Astrocyte of the cerebellum (primary cell): ENCODE data around the gene OR2A25.

Experiments used
- DNase-seq: peaks from one replicate; pipeline ENCODE4 v3.0.0-alpha.2; 2011; ENCODE audit warnings: low read depth
- H3K4me3 ChIP-seq: 2 replicates; pipeline ENCODE4 v1.5.1; 2011; ENCODE audit warnings: mild to moderate bottlenecking, low read depth, low read length, moderate library complexity
- in situ Hi-C: cut with HindIII; loops from 2 replicates; pipeline ENCODE4 v1.10.0; 2017; ENCODE audit warnings: low sequenced_read_pairs
- TF ChIP-seq, protein P1 (sequence below): IDR thresholded peaks from 2 replicates; pipeline ENCODE4 v1.5.1; 2012; ENCODE audit warnings: low read length, low read depth, moderate library complexity, mild to moderate bottlenecking; ENCODE audit errors: missing control alignments

Gene OR2A25

DNA sequence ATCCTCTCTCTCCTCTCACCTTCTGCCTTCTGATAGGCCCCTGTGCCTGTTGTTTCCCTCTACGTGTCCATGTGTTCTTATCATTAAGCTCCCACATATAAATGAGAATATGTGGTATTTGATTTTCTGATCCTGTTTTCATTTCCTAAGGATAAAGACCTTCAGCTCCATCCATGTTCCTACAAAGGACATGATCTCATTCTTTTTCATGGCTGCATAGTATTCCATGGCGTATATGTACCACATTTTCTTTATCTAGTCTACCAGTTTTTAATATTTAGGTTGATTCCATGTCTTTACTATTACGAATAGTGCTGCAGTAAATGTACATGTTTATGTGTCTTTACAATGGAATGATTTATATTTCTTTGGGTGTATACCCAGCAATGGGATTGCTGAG, 21.1 kb downstream of the OR2A25 start:
- DNase-seq, result no peak
- no peak overlapping the region for H3K4me3 ChIP-seq
- TF ChIP-seq, protein P1, sequence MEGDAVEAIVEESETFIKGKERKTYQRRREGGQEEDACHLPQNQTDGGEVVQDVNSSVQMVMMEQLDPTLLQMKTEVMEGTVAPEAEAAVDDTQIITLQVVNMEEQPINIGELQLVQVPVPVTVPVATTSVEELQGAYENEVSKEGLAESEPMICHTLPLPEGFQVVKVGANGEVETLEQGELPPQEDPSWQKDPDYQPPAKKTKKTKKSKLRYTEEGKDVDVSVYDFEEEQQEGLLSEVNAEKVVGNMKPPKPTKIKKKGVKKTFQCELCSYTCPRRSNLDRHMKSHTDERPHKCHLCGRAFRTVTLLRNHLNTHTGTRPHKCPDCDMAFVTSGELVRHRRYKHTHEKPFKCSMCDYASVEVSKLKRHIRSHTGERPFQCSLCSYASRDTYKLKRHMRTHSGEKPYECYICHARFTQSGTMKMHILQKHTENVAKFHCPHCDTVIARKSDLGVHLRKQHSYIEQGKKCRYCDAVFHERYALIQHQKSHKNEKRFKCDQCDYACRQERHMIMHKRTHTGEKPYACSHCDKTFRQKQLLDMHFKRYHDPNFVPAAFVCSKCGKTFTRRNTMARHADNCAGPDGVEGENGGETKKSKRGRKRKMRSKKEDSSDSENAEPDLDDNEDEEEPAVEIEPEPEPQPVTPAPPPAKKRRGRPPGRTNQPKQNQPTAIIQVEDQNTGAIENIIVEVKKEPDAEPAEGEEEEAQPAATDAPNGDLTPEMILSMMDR, result no peak
- in situ Hi-C loops, result no loop called here

DNA sequence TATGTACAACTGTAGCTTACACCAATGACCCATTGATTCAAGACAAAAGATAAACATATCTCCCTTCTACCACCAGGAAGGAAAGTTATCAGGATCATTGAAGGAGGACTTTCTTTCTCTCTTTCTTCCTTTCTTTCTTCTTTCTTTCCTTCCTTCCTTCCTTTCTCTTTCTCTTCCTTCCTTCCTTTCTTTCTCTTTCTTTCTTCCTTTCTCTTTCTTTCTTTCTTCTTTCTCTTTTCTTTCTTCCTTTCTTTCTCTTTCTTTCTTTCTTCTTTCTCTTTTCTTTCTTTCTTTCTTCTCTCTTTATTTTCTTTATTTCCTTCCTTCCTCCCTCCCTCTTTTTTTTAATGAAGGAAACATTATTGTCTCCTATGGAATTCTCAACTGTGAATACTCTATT, 29.2 kb downstream of the OR2A25 start:
- no peak for DNase-seq
- TF ChIP-seq, protein P1, result no peak
- H3K4me3 ChIP-seq, result no peak overlapping the region
- in situ Hi-C loops, result no loop called here

DNA sequence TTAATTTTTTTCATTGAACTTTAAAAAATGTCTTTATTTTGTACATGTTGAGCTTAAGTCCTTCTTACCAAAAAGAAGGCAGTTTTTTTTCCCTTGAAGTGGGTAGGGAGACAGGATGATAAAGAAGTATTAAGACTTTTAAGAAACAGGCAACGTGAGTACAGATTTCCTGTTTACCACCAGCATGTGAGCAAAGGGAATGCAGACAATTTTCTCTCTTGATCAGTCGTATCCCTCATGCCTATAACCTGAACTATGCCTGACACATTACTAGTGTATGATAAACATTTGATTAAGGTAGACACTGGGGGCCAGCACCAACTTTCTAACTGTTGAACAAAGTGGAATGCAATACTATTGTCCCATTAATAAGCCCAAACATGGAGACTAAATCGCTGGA, 31.0 kb downstream of the OR2A25 start:
- no peak for DNase-seq
- in situ Hi-C loops, result no loop called here
- no peak overlapping the region for H3K4me3 ChIP-seq
- TF ChIP-seq, protein P1, result no peak

DNA sequence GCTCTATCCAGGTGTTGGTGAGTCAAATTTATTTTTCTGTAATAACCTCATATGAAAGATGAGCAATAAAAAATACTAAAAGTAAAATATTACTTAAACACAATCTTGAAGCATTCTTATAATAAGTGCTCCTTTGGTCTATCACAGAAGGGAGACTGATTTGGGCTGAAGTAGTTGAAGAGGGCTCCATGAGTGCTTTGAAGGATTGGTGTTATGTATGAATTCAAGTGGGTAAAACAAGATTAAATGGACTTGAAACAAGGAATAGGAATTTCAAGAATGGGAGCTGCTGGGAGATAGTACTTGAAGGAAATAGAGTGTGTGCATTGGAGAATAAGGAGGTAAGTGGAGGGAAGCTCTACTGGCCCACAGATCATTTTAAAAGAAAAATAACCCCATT, 32.4 kb downstream of the OR2A25 start:
- no peak for DNase-seq
- H3K4me3 ChIP-seq, result no peak overlapping the region
- in situ Hi-C loops, result no loop called here
- TF ChIP-seq, protein P1, result no peak

DNA sequence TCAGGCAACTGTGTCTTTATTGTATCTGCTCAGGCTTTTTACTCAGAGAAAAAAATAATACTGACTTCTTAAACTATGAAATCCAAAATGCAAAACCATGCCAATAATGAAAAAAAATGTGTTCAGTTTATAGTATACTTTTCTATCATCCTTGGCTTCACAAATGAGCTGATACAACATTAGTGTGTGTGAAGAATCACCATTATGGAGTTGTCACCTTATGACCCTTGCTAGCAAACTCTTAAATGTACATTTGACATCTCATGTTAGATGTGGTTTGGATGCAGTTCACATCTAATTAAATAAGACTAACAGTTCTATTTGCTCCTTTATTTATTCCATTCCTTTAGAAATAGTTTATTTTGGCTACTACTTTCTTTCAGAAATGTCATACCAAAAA, 35.6 kb downstream of the OR2A25 start:
- DNase-seq, result no peak
- TF ChIP-seq, protein P1, result no peak
- in situ Hi-C loops, result no loop called here
- H3K4me3 ChIP-seq, result no peak overlapping the region

DNA sequence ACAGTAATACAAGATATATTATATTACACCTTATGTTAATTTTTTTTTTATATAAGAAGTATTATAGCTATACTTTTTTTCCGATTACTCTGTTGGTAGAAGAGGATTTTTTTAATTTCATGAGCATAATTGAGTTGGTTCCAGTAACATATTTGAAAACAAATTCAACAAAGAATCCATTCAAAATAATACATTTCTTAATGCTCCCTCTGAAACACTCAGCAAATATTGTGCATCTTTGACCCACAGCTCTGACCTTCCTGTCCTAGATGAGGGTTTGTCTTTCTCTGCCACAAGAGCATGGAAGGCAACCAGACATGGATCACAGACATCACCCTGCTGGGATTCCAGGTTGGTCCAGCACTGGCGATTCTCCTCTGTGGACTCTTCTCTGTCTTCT, 39.7 kb downstream of the OR2A25 start, which contains the start of gene OR2A2:
OR2A2 (plus strand) TSS at position 301 of the 400 bp plus-strand sequence; CDS start at position 301, 0 bp downstream.
- in situ Hi-C loops, result no loop called here
- TF ChIP-seq, protein P1, result no peak
- H3K4me3 ChIP-seq, result no peak within 1 kb of the TSS
- DNase-seq, result no peak

DNA sequence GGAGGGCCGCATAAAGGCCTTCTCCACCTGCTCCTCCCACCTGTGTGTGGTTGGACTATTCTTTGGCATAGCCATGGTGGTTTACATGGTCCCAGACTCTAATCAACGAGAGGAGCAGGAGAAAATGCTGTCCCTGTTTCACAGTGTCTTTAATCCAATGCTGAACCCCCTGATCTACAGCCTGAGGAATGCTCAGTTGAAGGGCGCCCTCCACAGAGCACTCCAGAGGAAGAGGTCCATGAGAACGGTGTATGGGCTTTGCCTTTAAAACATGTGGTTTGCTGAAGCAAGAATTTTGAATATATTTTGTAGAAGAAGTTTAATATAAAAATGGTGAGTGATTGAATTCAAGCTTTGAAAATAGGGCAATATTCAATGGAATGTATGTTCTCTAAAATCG, 40.7 kb downstream of the OR2A25 start:
- DNase-seq, result no peak
- TF ChIP-seq, protein P1, result no peak
- H3K4me3 ChIP-seq, result no peak overlapping the region
- in situ Hi-C loops, result no loop called here
